LNCaP clone FGC (cell line): ENCODE results near the gene CC2D1B.

ENCODE experiments used
- DNase-seq: peaks from one replicate; pipeline ENCODE4 v3.0.0-alpha.2; 2011; ENCODE audit warnings: low read depth
- H3K4me3 ChIP-seq: 2 replicates; pipeline ENCODE4 v1.5.1; 2011; ENCODE audit warnings: mild to moderate bottlenecking, low read depth, low read length, control low read depth
- TF ChIP-seq, protein P1 (sequence below): IDR thresholded peaks from 2 replicates; pipeline ENCODE4 v1.5.1; 2012; ENCODE audit warnings: mild to moderate bottlenecking; ENCODE audit not compliant: control insufficient read depth, insufficient read depth; ENCODE audit errors: extremely low read depth

The CC2D1B gene

DNA sequence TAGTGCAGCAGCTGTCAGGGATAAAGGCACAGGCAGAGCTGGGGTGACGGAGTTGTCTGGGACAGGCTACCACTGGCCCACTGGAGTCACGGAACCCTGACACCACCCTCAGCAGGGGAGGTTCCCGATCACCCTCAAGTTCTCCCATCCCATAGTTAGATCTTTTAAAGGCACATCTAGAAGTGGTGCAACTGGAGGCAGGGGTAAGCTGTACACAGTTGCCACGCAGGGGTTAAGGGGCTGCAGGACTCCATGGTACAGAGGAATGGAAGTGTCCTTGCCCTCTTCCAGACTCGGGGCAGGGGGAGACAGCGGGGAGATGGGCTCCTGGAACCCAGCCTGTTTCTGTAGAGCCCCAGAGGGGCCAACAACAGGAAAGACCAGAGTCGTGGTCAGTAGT is 13.3 kb downstream of the CC2D1B start:
- TF ChIP-seq, protein P1, sequence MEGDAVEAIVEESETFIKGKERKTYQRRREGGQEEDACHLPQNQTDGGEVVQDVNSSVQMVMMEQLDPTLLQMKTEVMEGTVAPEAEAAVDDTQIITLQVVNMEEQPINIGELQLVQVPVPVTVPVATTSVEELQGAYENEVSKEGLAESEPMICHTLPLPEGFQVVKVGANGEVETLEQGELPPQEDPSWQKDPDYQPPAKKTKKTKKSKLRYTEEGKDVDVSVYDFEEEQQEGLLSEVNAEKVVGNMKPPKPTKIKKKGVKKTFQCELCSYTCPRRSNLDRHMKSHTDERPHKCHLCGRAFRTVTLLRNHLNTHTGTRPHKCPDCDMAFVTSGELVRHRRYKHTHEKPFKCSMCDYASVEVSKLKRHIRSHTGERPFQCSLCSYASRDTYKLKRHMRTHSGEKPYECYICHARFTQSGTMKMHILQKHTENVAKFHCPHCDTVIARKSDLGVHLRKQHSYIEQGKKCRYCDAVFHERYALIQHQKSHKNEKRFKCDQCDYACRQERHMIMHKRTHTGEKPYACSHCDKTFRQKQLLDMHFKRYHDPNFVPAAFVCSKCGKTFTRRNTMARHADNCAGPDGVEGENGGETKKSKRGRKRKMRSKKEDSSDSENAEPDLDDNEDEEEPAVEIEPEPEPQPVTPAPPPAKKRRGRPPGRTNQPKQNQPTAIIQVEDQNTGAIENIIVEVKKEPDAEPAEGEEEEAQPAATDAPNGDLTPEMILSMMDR: no peak
- H3K4me3 ChIP-seq: no peak overlapping the region
- no peak for DNase-seq

DNA sequence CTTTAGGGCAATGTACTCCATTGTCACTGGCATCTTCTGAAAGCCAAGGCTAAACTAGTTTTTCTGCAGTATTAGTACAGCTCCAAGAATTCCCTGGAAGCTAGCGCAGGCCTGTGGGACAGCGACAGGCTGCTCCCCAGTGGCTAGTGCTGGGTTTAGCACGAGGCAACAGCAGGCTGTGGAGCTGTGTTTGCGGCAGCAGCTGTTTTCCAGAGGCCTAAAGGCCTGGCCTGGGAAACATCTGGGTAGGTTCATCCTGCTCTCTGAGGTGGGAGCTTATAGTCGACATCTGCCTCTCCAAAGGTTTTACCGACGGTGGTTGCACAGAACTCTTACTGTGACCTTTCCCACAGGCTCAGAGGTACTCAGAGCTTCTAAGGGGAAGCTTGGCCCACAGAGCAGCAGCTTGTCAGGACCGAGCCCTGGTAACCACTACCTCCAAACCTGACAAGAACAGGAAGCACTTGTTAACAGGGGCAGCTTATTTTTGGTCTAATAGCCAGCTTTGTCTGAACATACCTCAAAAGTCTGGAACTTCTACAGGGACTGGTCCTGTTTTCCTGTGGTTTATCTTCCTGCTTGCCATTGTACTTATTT is 17.2 kb downstream of the CC2D1B start:
- peak; percentile 19 for DNase-seq
- TF ChIP-seq, protein P1: peak; percentile 76
- H3K4me3 ChIP-seq: no peak overlapping the region

DNA sequence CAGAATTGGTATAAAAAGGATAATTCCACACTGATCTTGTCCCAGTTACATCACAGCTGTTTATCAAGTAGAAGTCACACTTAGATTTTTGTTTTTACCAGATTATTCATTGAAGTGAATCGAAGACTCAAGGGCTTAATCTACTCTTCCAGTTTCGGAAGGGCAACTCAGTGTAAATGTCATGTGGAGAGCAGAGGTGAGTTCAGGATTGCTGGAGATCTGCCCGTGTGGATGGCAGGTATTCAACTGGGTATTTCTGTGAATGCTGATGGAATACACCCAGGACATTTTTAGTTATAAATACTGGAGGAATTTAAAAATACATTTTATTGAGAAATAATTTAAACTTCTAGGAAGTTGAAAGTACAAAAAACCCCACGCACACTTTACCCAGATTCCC is 19.4 kb downstream of the CC2D1B start:
- TF ChIP-seq, protein P1: no peak
- DNase-seq: no peak
- H3K4me3 ChIP-seq: no peak overlapping the region

DNA sequence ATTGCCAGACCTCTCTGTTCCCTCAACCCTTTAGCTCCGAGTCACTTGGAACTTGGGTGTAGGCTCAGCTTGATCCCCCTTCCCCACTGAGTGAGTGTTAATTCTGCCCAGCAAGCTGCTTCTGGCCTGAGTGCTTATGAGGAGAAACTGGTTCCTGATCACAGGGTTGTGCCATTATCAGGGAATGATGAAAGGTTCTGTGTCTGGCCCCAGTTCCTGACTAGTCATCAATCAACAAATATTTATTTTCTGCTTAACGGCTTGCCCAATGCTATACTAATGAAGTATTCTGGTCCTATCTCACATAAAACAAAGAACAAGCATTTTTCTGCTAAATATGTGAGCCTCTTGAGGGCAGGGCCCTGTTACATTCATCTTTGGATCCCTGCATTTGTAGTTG is 20.8 kb downstream of the CC2D1B start:
- TF ChIP-seq, protein P1: no peak
- no peak for DNase-seq
- H3K4me3 ChIP-seq: no peak overlapping the region

DNA sequence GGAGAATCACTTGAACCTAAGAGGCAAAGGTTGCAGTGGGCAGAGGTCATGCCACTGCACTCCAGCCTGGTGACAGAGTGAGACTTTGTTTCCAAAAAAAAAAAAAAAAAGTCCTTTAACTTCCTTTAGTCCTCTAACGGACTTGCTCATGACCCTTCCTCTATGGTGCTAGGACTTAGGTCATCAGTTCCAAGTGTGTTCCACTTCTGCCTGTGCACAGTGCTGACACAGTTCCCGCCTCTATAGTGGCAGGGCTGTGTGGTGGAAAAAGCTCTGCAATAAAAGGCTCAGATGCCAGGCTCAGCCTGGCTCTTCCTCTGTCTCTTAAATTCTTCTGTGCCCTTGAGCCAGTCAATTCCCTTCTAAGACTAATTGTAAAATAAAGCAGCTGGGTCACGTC is 22.0 kb downstream of the CC2D1B start:
- no peak overlapping the region for H3K4me3 ChIP-seq
- TF ChIP-seq, protein P1: no peak
- DNase-seq: no peak

DNA sequence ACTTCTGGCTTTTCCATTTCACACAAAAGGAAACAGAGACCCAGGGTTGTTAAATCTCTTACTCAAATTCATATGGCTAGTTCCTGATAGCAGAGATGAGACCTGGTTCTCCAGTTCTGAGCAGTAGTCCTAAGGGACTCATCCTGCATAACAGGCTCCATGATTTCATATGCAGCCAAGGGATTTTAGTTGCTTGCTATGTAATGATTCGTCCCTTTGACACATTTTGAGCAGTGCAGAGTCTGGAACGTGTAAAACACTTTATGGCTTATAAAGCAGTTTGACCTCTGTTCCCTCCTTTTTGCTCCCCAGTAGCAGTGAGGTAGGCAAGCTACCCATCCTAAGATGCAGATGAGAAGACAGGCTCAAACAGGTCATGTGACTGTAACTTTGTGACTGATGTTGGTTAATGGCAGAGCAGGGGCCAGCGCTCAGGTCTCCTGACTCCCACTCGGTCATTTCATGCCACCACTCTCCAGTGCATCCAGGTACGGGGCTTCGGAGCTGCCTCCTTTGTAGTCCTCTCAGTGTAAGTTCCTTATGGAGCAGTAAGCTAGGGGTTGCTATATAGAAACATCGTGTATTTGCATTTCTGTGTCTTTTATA is 24.2 kb downstream of the CC2D1B start:
- H3K4me3 ChIP-seq: no peak overlapping the region
- no peak for DNase-seq
- TF ChIP-seq, protein P1: no peak

DNA sequence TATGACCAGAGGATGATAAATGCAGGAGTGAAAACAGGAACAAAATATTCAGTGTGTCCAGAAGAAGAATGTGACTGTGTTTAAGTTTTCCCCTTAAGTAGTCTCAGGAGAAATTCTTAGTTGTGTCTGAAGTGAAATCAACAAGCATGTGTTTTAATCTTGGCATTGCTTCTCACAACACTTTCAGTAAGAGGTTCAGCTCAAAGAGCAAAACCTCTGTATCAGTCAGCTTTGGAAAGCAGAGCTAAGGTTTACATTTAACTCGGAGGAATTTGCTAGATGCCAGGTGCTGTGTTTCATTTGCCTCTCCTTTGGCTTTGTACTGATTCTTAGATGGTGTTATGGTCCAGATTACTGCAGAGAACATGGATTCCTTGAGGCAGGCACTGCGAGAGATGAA is 28.6 kb downstream of the CC2D1B start:
- no peak overlapping the region for H3K4me3 ChIP-seq
- TF ChIP-seq, protein P1: no peak
- DNase-seq: no peak
